Endodermal cell (in vitro differentiated cells): ENCODE measurements around the gene COQ6. TPM values are rescaled to one million over a fixed set of nuclear protein-coding genes. Genes with fewer than 3 reads are reported as not detected.

Source experiments
- DNase-seq: peaks from one replicate; pipeline ENCODE4 v3.0.0-alpha.2; 2017
- H3K27ac ChIP-seq: 2 replicates; pipeline ENCODE4 v1.5.1; 2013; ENCODE audit warnings: mild to moderate bottlenecking, low read depth, low read length, moderate library complexity
- H3K27me3 ChIP-seq: 2 replicates; pipeline ENCODE4 v1.6.1; 2013; ENCODE audit warnings: mild to moderate bottlenecking, low read length, moderate library complexity; ENCODE audit not compliant: insufficient read depth, control insufficient read depth, poor library complexity, severe bottlenecking
- H3K36me3 ChIP-seq: 2 replicates; pipeline ENCODE4 v1.7.0; 2013; ENCODE audit warnings: mild to moderate bottlenecking, low read length, moderate library complexity; ENCODE audit not compliant: control insufficient read depth, insufficient read depth
- H3K4me1 ChIP-seq: one replicate; pipeline ENCODE4 v1.7.0; 2013; ENCODE audit warnings: low read length; ENCODE audit not compliant: control insufficient read depth, insufficient read depth
- H3K4me3 ChIP-seq: 2 replicates; pipeline ENCODE4 v1.5.1; 2013; ENCODE audit warnings: mild to moderate bottlenecking, low read length, moderate library complexity
- H3K9ac ChIP-seq: 2 replicates; pipeline ENCODE4 v1.6.1; 2013; ENCODE audit warnings: mild to moderate bottlenecking, low read length, moderate library complexity; ENCODE audit not compliant: poor library complexity, severe bottlenecking; ENCODE audit errors: extremely low read depth
- H3K9me3 ChIP-seq: 2 replicates; pipeline ENCODE4 v1.6.1; 2013; ENCODE audit warnings: mild to moderate bottlenecking, low read length, moderate library complexity; ENCODE audit not compliant: control insufficient read depth
- H3K27ac Mint-ChIP-seq: 2 replicates; pipeline ENCODE4 v1.8.0; 2020; ENCODE audit warnings: mixed read lengths
- H3K27me3 Mint-ChIP-seq: 2 replicates; pipeline ENCODE4 v1.8.0; 2021; ENCODE audit warnings: mild to moderate bottlenecking, mixed read lengths; ENCODE audit not compliant: insufficient read depth
- H3K36me3 Mint-ChIP-seq: 2 replicates; pipeline ENCODE4 v1.8.0; 2020; ENCODE audit warnings: low read depth, mixed read lengths
- H3K4me1 Mint-ChIP-seq: 2 replicates; pipeline ENCODE4 v1.8.0; 2020; ENCODE audit warnings: mixed read lengths
- H3K4me3 Mint-ChIP-seq: 2 replicates; pipeline ENCODE4 v1.8.0; 2020; ENCODE audit warnings: mild to moderate bottlenecking, moderate library complexity, mixed read lengths
- H3K9me3 Mint-ChIP-seq: 2 replicates; pipeline ENCODE4 v1.8.0; 2020; ENCODE audit warnings: mild to moderate bottlenecking, mixed read lengths
- CTCF ChIP-seq: fragments of 200-600 bp; sonication (generic); conservative IDR thresholded peaks from 2 replicates; pipeline ENCODE4 v1.5.0; 2021; ENCODE audit warnings: antibody characterized with exemption, mild to moderate bottlenecking
- WGBS, 2 experiments: methylation state at CpG; one replicate each; pipeline versions ENCODE4 v1.1.5 to v1.1.7; 2013; ENCODE audit warnings: missing lambda C conversion rate in 2 of 2, mixed read lengths in 1 of 2; ENCODE audit not compliant: insufficient coverage in 1 of 2, insufficient read length in 1 of 2; 5-methylcytosine and 5-hydroxymethylcytosine counted together
- total RNA-seq, 2 donors: library from RNA; stranded (reverse); fragmentation: NEBNext Ultra II Directional in 1 of 2; extraction: Animal tissue kit (Norgen Biotek cat#: 25700) in 1 of 2; gene quantifications; 2 replicates in 1 of 2; 3 replicates in 1 of 2; pipeline ENCODE4 v1.2.1, GENCODE V29; 2021

COQ6 gene
- total RNA-seq, 2 donors from 2014 or later: 18.0 to 18.1 TPM

- no peaks in the 10 kb centered on the region for H3K27me3 ChIP-seq
- TF ChIP-seq CTCF: peak; percentile 34
- no peak overlapping the region for H3K4me3 ChIP-seq
- Mint-ChIP-seq H3K36me3 (peaks cover 64% of the 10 kb centered on the region), H3K27me3 (no peaks in the 10 kb centered on the region), H3K9me3 (no peaks in the 10 kb centered on the region), H3K4me1 (no peaks in the 10 kb centered on the region), H3K27ac (no peak overlapping the region), H3K4me3 (no peak overlapping the region)
- no peak overlapping the region for H3K27ac ChIP-seq
- no peaks in the 10 kb centered on the region for H3K4me1 ChIP-seq
- peaks cover 65% of the 10 kb centered on the region for H3K36me3 ChIP-seq
- H3K9me3 ChIP-seq: no peaks in the 10 kb centered on the region
- no peak overlapping the region for H3K9ac ChIP-seq
- no peak for DNase-seq
Measured at GRCh38 chr14:73958591-73958990, 8.5 kb downstream of the COQ6 start.

- Histone ChIP-seq H3K9ac (no peak overlapping the region), H3K4me1 (no peaks in the 10 kb centered on the region), H3K27me3 (no peaks in the 10 kb centered on the region), H3K9me3 (no peaks in the 10 kb centered on the region), H3K27ac (no peak overlapping the region), H3K4me3 (no peak overlapping the region), H3K36me3 (peaks cover 68% of the 10 kb centered on the region)
- no peak overlapping the region for H3K4me3 Mint-ChIP-seq
- H3K36me3 Mint-ChIP-seq: peaks cover 51% of the 10 kb centered on the region
- TF ChIP-seq CTCF: no peak
- no peak overlapping the region for H3K27ac Mint-ChIP-seq
- WGBS, 2 experiments: 93 to 98% methylated on average over 11 to 12 of the region's 12 CpGs
- H3K9me3 Mint-ChIP-seq: no peaks in the 10 kb centered on the region
- H3K27me3 Mint-ChIP-seq: no peaks in the 10 kb centered on the region
- H3K4me1 Mint-ChIP-seq: no peaks in the 10 kb centered on the region
- no peak for DNase-seq
Measured at GRCh38 chr14:73961192-73961591, 11.1 kb downstream of the COQ6 start.

- TF ChIP-seq CTCF: no peak
- Mint-ChIP-seq H3K27me3 (no peaks in the 10 kb centered on the region), H3K4me1 (no peaks in the 10 kb centered on the region), H3K4me3 (no peak overlapping the region), H3K9me3 (no peaks in the 10 kb centered on the region), H3K36me3 (peaks cover 52% of the 10 kb centered on the region), H3K27ac (no peak overlapping the region)
- no peak overlapping the region for H3K27ac ChIP-seq
- no peaks in the 10 kb centered on the region for H3K27me3 ChIP-seq
- 91 to 95% methylated on average over 4 of the region's 4 CpGs for WGBS, 2 experiments
- H3K9me3 ChIP-seq: no peaks in the 10 kb centered on the region
- H3K36me3 ChIP-seq: peaks cover 64% of the 10 kb centered on the region
- H3K4me3 ChIP-seq: no peak overlapping the region
- no peaks in the 10 kb centered on the region for H3K4me1 ChIP-seq
- H3K9ac ChIP-seq: no peak overlapping the region
- no peak for DNase-seq
Measured at GRCh38 chr14:73965216-73965615, 15.1 kb downstream of the COQ6 start.
